Neural cell (in vitro differentiated cells): ENCODE measurements around the gene MAD1L1. TPM values are rescaled to one million over a fixed set of nuclear protein-coding genes. Genes with fewer than 3 reads are reported as not detected.

Experiments used
- H2AFZ ChIP-seq: fragments of 200-600, 300-800 bp; sonication (generic), shearing (Covaris generic); 2 replicates; pipeline ENCODE4 v1.6.0; 2014; ENCODE audit warnings: low read depth, mild to moderate bottlenecking, antibody characterized with exemption, low read length, moderate library complexity
- H3F3A ChIP-seq: fragments of 200-600 bp; shearing (Covaris generic); 2 replicates; pipeline ENCODE4 v1.6.1; 2016; ENCODE audit warnings: mild to moderate bottlenecking, moderate library complexity, mixed read lengths, antibody characterized with exemption, low read length; ENCODE audit not compliant: insufficient read depth, poor library complexity, severe bottlenecking
- H3K27ac ChIP-seq: fragments of 200-600, 300-800 bp; sonication (generic), shearing (Covaris generic); 2 replicates; pipeline ENCODE4 v1.5.1; 2014; ENCODE audit warnings: mild to moderate bottlenecking, low read length, moderate library complexity
- H3K27me3 ChIP-seq: fragments of 300-800, 200-600 bp; sonication (generic), shearing (Covaris generic); 2 replicates; pipeline ENCODE4 v1.6.0; 2014; ENCODE audit warnings: mild to moderate bottlenecking, low read depth, low read length, moderate library complexity; ENCODE audit not compliant: insufficient read depth
- H3K36me3 ChIP-seq: fragments of 300-800, 200-600 bp; sonication (generic), shearing (Covaris generic); 2 replicates; pipeline ENCODE4 v1.5.1; 2014; ENCODE audit warnings: mild to moderate bottlenecking, antibody characterized with exemption, low read length, moderate library complexity; ENCODE audit not compliant: insufficient read depth
- H3K4me2 ChIP-seq: fragments of 300-800, 200-600 bp; sonication (generic), shearing (Covaris generic); 2 replicates; pipeline ENCODE4 v1.6.0; 2014; ENCODE audit warnings: mild to moderate bottlenecking, low read length
- H3K4me3 ChIP-seq: fragments of 300-800, 200-600 bp; sonication (generic), shearing (Covaris generic); 2 replicates; pipeline ENCODE4 v1.5.1; 2014; ENCODE audit warnings: mild to moderate bottlenecking, low read length, moderate library complexity
- H3K79me2 ChIP-seq: fragments of 200-600 bp; shearing (Covaris generic); replicated peaks from 2 replicates; pipeline ENCODE4 v1.6.0; 2014; ENCODE audit warnings: mild to moderate bottlenecking, low read length, moderate library complexity; ENCODE audit not compliant: insufficient read depth
- H3K9ac ChIP-seq: fragments of 300-800, 200-600 bp; sonication (generic), shearing (Covaris generic); 2 replicates; pipeline ENCODE4 v1.6.1; 2016; ENCODE audit warnings: mild to moderate bottlenecking, low read length, mixed read lengths
- H3K9me2 ChIP-seq: fragments of 200-600 bp; shearing (Covaris generic); 2 replicates; pipeline ENCODE4 v1.6.1; 2016; ENCODE audit warnings: mild to moderate bottlenecking, low read length, mixed read lengths; ENCODE audit not compliant: insufficient read depth
- H3K9me3 ChIP-seq: fragments of 200-600, 300-800 bp; sonication (generic), shearing (Covaris generic); 2 replicates; pipeline ENCODE4 v1.6.1; 2016; ENCODE audit warnings: mild to moderate bottlenecking, mixed run types, low read length, moderate library complexity, mixed read lengths
- H4K20me1 ChIP-seq: fragments of 200-600 bp; shearing (Covaris generic); 2 replicates; pipeline ENCODE4 v1.6.1; 2016; ENCODE audit warnings: mild to moderate bottlenecking, mixed run types; ENCODE audit not compliant: insufficient read depth
- CTCF ChIP-seq: fragments of 450-650 bp; IDR thresholded peaks from 2 replicates; pipeline ENCODE4 v1.5.1; 2014; ENCODE audit warnings: antibody characterized with exemption, mild to moderate bottlenecking, moderate library complexity; ENCODE audit not compliant: poor library complexity, severe bottlenecking
- MXI1 ChIP-seq: fragments of 450-650 bp; conservative IDR thresholded peaks from 2 replicates; pipeline ENCODE4 v1.6.1; 2014; ENCODE audit warnings: antibody characterized with exemption, mild to moderate bottlenecking; ENCODE audit not compliant: poor library complexity, severe bottlenecking
- POLR2AphosphoS5 ChIP-seq: IDR thresholded peaks from 2 replicates; pipeline ENCODE4 v1.6.1; 2012
- RAD21 ChIP-seq: fragments of 450-650 bp; conservative IDR thresholded peaks from 2 replicates; pipeline ENCODE4 v1.6.1; 2014; ENCODE audit warnings: antibody characterized with exemption, mild to moderate bottlenecking, moderate library complexity
- REST ChIP-seq: IDR thresholded peaks from 2 replicates; pipeline ENCODE4 v1.6.1; 2012; ENCODE audit warnings: borderline replicate concordance
- SMC3 ChIP-seq: fragments of 450-650 bp; conservative IDR thresholded peaks from 2 replicates; pipeline ENCODE4 v1.6.1; 2014; ENCODE audit warnings: antibody characterized with exemption, mild to moderate bottlenecking, moderate library complexity; ENCODE audit not compliant: poor library complexity
- polyA plus RNA-seq: library from polyadenylated mRNA; depleted of rRNA; stranded (reverse); fragments of >200 nt; gene quantifications from 2 replicates; pipeline ENCODE4 v1.2.3, GENCODE V29; 2014

The MAD1L1 gene
- polyA plus RNA-seq, 1 donor from 2014 or later = 31.4 TPM

- no peaks in the 10 kb centered on the region for H3K27me3 ChIP-seq
- H3K4me3 ChIP-seq = no peak overlapping the region
- TF ChIP-seq POLR2AphosphoS5 (no peak), REST (no peak), SMC3 (no peak), RAD21 (no peak), MXI1 (no peak)
- no peaks in the 10 kb centered on the region for H3K9me2 ChIP-seq
- H3F3A ChIP-seq = no peaks in the 10 kb centered on the region
- no peak overlapping the region for H2AFZ ChIP-seq
- H4K20me1 ChIP-seq = no peaks in the 10 kb centered on the region
- no peak overlapping the region for H3K9ac ChIP-seq
- H3K9me3 ChIP-seq = no peaks in the 10 kb centered on the region
- H3K79me2 ChIP-seq = no peaks in the 10 kb centered on the region
- no peak overlapping the region for H3K4me2 ChIP-seq
- H3K36me3 ChIP-seq = no peaks in the 10 kb centered on the region
- no peak overlapping the region for H3K27ac ChIP-seq
Observed at GRCh38 chr7:1923409-1924257, 309.1 kb downstream of the MAD1L1 start.

GRCh38 chr7:1922870-1923236, 309.9 kb downstream of the MAD1L1 start:
- Histone ChIP-seq H3K27me3 (no peaks in the 10 kb centered on the region), H3K36me3 (no peaks in the 10 kb centered on the region), H3K27ac (no peak overlapping the region), H3K9ac (no peak overlapping the region), H3F3A (no peaks in the 10 kb centered on the region), H3K4me2 (no peak overlapping the region), H3K4me3 (no peak overlapping the region), H3K9me2 (no peaks in the 10 kb centered on the region), H3K79me2 (no peaks in the 10 kb centered on the region), H3K9me3 (no peaks in the 10 kb centered on the region), H4K20me1 (no peaks in the 10 kb centered on the region), H2AFZ (no peak overlapping the region)
- TF ChIP-seq SMC3 (no peak), MXI1 (no peak), REST (no peak), CTCF (no peak), POLR2AphosphoS5 (no peak)
